NOMO-1 (cell line): ENCODE data around the gene PLCL1.

Experiments used
- DNase-seq, 2 experiments: peaks; one replicate each; lab custom pipeline; 2025; ENCODE audit not compliant: unreplicated experiment in 2 of 2; lab: John Stamatoyannopoulos, UW

PLCL1 gene

GRCh38 chr2:197879812-197880408, 75.5 kb downstream of the PLCL1 start:
- DNase-seq = no peak

- no peak for DNase-seq
These were observed 79.1 kb downstream of the PLCL1 start for GRCh38 chr2:197883354-197884032.

GRCh38 chr2:197884252-197884651, 79.9 kb downstream of the PLCL1 start:
- DNase-seq = no peak

- DNase-seq = no peak
These were observed 80.7 kb downstream of the PLCL1 start for GRCh38 chr2:197885126-197885525.

- no peak for DNase-seq
These were observed 81.2 kb downstream of the PLCL1 start for GRCh38 chr2:197885587-197885986.

- no peak for DNase-seq
These were observed 83.9 kb downstream of the PLCL1 start for GRCh38 chr2:197888321-197888720.

- DNase-seq = peak; percentile 52 to 95
These were observed 84.6 kb downstream of the PLCL1 start for GRCh38 chr2:197889041-197889440.

- no peak for DNase-seq
These were observed 85.8 kb downstream of the PLCL1 start for GRCh38 chr2:197890168-197890567.

GRCh38 chr2:197891897-197892442, 87.6 kb downstream of the PLCL1 start:
- no peak for DNase-seq

- no peak for DNase-seq
These were observed 89.2 kb downstream of the PLCL1 start for GRCh38 chr2:197893403-197894177.

GRCh38 chr2:197894751-197895274, 90.4 kb downstream of the PLCL1 start:
- DNase-seq = peak in 1 of 2 experiments; percentile 70

GRCh38 chr2:197897960-197898678, 93.7 kb downstream of the PLCL1 start:
- no peak for DNase-seq

- DNase-seq = no peak
These were observed 100.1 kb downstream of the PLCL1 start for GRCh38 chr2:197904446-197904845.

- no peak for DNase-seq
These were observed 103.8 kb downstream of the PLCL1 start for GRCh38 chr2:197908156-197908555.

GRCh38 chr2:197908990-197909776, 104.8 kb downstream of the PLCL1 start:
- no peak for DNase-seq

- DNase-seq = no peak
These were observed 107.3 kb downstream of the PLCL1 start for GRCh38 chr2:197911667-197912066.

GRCh38 chr2:197913084-197913483, 108.7 kb downstream of the PLCL1 start:
- DNase-seq = no peak

GRCh38 chr2:197914778-197915177, 110.4 kb downstream of the PLCL1 start:
- DNase-seq = no peak

- peak; percentile 61 to 91 for DNase-seq
These were observed 111.3 kb downstream of the PLCL1 start for GRCh38 chr2:197915548-197916265.
